GM18867 (cell line): ENCODE measurements around the gene COL6A1.

ENCODE experiments used
- ATAC-seq: cut with Tn5 transposase; IDR thresholded peaks from one replicate; pipeline ENCODE4 v1.9.1; 2021; ENCODE audit warnings: mild to moderate bottlenecking, moderate library complexity; ENCODE audit not compliant: unreplicated experiment

Gene COL6A1

DNA sequence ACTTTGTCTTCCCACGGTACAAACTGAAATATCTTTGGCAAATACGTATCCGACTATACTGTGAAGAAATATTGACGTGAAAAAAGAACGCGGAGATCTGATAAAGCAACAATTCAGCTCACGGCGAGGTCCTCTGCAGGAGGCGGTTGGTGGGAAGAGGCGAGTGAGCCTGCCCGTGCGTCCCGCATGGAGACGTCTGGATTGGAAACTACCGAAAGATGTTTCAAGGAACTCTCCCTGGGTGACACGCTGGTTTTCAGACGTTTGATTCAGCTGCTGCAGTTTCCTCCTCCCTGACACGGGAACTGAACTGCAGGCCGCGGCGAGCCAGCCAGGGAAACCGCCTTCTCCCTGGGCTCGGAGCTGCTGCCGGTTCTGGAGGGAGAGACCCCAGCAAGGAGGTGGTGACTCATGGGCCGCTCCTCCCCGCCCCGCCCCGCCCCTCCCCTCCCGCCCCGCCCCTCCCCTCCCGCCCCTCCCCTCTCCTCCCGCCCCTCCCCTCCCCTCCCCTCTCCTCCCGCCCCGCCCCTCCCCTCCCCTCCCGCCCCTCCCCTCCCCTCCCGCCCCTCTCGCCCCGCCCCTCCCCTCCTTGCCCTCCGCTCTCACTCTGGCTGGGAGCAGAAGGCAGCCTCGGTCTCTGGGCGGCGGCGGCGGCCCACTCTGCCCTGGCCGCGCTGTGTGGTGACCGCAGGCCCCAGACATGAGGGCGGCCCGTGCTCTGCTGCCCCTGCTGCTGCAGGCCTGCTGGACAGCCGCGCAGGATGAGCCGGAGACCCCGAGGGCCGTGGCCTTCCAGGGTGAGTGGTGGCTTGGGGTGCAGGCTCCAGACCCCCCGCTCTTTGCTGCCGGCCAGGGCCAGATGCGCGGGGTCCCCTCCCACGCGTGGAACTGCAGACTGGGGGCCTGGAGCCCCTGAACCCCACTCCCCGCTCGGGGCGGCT is at the start of gene COL6A1:
Gene COL6A1, plus strand, starts transcription at position 620 of the 941 bp plus-strand sequence. Its CDS starts 81 bp downstream, at position 701.
- ATAC-seq: no peak

GRCh38 chr21:45932922-45933502 is 48.6 kb upstream of the COL6A1 start:
- ATAC-seq: no peak

GRCh38 chr21:45934085-45934484 is 47.5 kb upstream of the COL6A1 start:
- no peak for ATAC-seq

GRCh38 chr21:45934554-45934953 is 47.0 kb upstream of the COL6A1 start:
- ATAC-seq: no peak

DNA sequence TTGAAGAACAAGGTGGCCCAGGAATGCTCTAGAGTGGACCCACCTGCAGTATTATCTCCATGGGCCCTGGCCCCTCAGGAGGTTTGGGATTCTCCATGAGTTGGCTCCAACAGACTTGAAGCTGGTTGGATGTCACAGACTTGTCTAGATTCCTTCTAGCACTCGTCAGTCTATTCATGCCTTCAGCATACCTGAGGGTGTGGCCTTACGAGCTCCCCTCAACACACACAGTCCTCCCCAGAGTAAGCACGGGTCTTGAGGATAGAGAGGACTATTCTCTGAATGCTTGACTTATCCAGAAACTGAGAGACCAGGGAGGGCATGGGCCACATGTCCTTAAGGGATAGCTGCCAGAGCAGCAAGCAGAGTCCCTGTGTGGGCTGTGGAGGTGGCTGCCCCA is 45.9 kb upstream of the COL6A1 start:
- ATAC-seq: no peak

- no peak for ATAC-seq
Measured at GRCh38 chr21:45937721-45938452, 43.7 kb upstream of the COL6A1 start.

DNA sequence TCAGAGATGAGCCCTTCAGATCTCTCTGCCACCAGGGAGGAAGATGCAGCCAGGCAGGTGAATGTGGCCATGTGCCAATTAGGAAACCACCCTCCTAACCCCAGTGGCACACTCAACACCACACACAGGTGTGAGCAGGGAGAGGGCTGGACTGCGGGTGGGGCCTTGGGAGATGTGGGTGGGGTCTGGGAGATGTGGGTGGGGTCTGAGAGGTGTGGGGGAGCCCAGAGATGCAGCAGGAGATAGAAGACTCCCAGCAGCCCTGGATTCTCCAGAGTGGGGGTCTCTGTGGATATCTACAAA is 43.2 kb upstream of the COL6A1 start:
- no peak for ATAC-seq

DNA sequence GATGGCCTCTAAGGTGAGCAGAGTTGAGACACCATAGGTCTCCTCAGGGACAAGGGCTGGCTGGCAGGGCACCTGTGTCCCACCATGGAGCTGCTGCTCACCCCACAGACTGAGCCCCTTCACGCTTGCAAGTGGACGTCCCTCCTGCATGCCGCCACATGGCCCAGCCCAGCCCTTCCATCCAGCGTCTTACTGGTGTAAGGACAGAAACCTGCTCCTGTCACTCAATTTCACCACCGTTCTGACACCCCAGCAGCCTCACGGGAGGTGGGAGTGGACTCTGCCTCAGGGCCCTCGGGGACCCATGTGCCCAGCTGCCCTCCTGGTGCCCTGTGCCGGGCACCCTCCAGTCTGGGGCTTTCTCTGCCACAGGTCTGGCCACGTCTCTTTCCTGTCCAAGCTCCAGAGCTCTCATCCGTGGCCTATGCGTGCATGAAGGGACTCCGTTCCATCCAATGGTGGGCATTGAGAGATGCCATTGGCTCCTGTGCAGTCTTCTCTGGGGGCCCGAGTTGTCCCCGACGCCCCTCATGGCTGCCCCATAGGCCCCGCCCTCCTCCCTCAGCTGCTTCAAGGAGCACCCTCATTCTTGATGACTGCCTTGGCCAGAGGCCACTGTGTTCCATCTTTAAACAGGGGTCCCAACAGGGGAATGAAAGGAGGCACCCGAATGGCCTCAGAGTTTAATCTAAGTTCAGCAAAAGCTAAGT is 42.6 kb upstream of the COL6A1 start:
- ATAC-seq: no peak

DNA sequence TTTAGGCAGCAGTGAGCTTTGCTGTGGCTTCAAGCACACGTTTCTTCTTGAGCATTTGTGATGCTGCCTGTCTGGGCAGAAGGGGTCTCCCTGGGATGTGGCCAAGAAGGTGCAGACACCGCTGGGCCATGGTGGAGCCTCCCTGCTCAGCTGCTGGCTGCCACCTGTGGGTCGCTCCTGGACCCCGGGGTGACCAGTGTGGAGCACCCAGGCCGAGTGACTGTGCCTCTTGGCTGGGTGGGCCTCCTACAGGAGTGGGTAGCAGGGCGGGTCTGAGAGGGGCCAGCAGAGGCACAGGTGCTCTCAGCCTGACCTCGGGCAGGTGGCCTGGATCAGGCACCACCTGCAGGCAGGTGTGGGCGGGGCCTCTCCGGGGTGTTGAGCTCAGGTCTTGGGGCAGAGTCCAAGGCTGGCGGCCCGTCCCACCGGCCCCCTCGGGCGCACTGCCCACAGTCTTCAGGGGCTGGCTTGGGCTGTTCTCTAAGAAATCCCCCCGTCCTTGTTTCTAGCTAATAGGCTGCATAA is 42.0 kb upstream of the COL6A1 start:
- ATAC-seq: no peak

GRCh38 chr21:45940091-45940490 is 41.5 kb upstream of the COL6A1 start:
- ATAC-seq: no peak

DNA sequence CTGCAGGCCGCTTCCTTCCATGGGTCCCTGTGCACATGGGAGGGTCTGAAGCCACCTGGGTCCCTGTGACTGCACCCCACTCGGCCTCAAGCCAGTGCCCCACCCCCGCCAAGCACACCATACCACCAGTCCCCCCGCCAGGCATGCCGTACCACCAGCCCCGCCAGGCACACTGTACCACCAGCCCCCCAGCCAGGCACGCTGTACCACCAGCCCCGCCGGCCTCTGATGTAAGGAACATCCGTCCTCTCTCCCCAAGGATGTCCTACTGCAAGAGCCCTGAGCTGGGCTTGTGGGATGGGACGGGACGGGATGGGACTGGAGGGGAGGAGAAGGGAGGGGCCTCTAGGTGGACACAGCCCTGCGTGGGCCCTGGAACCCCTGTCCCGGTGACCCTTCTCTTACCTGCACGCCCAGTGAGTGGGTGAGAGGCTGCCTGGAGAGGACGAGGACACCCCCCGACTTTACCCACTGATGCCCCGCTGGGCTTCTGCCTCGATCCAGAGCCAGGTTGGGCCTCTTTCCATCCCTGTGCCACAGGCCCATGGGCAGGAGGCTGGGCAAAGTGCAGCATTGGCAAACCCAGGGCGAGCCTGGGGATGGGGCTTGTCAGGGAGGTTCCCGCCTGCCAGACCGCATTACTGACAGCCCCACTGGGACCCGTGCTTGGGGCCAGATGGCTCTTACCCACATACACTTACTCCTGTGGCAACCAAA is 40.8 kb upstream of the COL6A1 start:
- ATAC-seq: no peak

DNA sequence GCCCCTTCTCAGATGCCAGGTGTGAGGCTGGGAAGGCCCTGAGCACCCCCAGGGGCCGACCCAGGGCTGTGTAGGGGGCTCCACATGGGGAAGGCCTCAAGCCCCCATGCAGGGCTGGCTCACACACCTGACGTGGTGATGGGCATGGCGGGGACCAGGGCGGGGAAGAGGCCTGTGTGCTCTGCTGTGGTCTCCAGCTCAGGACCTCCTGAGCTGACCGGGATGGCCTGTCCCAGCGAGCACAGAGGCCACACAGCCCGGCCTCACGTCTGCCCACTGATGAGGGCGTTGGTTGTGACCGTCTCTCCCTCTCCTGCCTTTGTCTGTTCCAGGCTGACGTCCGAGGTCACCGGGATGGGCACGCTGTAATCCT is 40.2 kb upstream of the COL6A1 start:
- no peak for ATAC-seq

- no peak for ATAC-seq
Measured at GRCh38 chr21:45941717-45942546, 39.6 kb upstream of the COL6A1 start.

DNA sequence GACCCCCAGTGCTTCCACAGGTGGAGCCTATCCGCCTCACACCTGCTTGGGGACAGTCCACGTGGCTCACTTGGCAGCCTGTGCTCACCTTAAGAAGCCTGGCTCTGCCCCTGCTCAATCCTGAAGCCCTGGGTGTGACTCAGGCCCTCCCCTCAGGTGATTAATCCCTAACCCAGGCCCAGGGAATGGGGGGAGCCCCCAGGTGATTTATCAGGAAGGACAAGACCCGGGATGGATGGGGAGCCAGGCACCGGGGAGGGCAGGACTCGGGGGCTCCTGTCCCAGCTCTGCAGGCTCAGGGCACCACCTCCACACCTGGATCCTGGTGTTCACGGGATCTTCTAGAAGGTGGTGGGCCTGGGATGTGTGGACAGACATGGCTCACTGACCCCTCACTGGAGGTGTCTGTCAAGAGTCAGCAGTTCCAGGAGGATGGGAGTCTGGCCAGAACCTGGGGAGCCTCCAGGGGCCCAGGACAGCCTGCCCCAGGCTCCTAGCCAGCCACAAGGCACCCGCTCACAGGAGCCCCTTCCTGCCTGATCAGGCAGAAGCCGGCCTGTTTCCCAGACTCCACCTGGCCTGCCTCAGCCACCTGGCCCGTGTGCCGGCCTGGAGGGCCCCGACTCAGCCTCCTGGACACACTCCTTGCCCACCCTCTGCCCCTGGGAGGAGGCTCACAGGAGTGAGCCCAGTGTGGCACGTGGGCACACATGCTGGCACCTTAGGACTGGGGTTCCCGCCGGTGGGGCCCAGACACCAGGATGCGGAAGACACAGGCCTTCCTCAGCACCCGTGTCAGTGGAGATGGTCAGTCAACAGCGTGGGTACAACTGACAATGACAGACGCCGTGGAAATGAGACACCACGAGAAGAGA is 38.6 kb upstream of the COL6A1 start:
- no peak for ATAC-seq

DNA sequence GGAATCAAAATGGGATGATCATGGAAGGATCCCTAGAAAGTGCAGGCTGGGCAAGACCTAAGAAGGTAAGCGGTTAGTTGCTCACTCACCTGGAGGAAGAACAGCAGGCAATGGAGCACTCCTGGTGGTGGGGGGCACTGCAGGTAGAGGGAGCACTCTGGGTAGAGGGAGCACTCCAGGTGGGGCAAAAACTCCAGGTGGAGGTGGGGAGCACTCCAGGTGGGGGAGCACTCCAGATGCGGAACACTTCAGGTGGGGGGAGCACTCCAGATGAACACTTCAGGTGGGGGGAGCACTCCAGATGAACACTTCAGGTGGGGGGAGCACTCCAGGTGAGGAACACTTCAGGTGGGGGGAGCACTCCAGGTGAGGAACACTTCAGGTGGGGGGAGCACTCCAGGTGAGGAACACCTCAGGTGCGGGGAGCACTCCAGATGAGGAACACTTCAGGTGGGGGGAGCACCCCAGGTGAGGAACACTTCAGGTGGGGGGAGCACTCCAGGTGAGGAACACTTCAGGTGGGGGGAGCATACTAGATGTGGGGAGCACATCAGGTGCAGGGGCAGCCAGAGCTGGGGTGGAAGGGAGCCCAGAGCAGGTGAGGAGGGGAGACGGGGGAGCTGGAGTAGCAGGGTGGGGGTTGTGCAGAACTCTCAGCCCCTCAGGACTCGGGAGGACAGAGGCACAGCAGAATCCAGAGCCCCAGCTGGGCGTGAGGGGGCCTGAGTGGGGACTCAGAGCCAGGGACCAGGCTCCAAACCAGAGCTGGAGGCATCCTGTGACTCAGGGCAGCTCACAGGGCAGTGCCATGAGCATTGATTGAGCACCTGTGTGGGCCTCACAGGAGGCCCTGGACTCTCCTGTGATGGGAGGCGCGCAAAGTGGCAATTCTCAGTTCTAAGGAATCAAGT is 37.7 kb upstream of the COL6A1 start:
- no peak for ATAC-seq

DNA sequence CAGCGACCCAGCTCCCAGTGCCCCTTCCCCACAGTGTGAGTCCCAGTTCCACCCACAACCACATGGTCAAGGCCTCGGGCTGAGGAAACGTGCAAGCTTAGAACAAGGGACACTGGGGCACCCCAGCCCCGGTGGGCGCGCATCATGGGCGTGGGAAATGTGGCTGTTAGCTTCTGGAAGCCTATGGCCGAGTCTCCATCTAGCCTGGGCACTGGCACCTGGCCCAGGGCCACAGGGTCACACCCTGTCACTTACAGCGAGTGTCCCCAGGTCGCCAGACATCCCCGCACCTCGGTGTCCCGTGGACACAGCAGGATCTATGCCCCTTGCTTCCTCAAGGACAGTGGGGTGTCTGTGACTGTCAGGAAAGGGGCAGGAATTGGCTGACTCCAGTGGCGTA is 37.0 kb upstream of the COL6A1 start:
- no peak for ATAC-seq

DNA sequence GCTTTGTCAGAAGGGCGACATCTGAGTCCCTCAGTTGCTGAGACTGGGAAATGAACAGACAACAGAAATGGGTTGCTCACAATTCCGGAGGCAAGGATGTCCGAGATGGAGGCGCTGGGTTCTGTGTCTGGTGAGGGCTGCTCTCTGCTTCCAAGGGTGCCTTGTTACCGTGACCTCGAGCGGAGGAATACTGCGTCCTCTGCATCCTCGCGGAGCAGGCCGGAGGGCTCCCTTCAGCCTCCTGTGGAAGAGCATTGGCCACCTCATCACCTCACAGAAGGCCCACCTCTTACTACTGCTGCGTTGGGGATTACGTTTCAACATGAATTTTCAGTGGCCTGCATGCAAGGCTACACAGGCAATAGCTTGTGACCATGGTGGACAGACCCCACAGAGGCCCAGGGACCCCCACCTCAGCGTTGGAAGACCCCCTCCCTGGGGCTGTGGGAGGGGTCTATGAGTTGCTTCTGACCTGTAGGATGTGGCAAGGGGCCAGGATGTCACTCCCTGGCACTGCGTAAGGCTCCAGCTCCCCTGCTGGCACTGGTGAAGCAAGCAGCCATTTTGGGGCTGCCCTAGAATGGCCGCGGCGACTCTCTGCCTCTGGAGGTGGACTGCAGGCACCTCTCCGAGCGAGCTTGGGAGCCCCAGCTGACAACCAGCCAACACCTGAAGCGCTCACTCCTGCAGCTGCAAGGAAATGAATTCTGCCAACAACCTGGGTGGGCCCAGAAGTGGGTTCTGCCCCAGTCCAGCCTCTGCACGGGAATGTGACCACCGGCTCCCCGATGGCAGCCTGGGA is 36.3 kb upstream of the COL6A1 start:
- no peak for ATAC-seq
